K562 (cell line): ENCODE results near the gene ITPR2. TPM values are rescaled to one million over a fixed set of nuclear protein-coding genes. Genes with fewer than 3 reads are reported as not detected.

Source experiments
- CTCFL ChIP-seq: IDR thresholded peaks from 2 replicates; pipeline ENCODE4 v1.6.1; 2011; ENCODE audit warnings: borderline replicate concordance, low read depth, mild to moderate bottlenecking, moderate library complexity, low read length; ENCODE audit not compliant: insufficient read depth, poor library complexity, severe bottlenecking
- DEAF1 ChIP-seq: fragments of 450-650 bp; formaldehyde crosslinking; IDR thresholded peaks from 2 replicates; pipeline ENCODE4 v1.4.0; 2020; ENCODE audit warnings: mild to moderate bottlenecking, moderate library complexity
- MAFF ChIP-seq: IDR thresholded peaks from 2 replicates; pipeline ENCODE4 v1.6.1; 2012; ENCODE audit warnings: low read length, improper control_type of control experiment
- MEIS2 ChIP-seq: fragments of 450-650 bp; IDR thresholded peaks from 2 replicates; pipeline ENCODE4 v1.6.1; 2014; ENCODE audit warnings: mild to moderate bottlenecking; ENCODE audit not compliant: partially characterized antibody
- REST ChIP-seq, 2 experiments: fragments of 450-650 bp; formaldehyde crosslinking in 1 of 2; IDR thresholded peaks; 2 replicates each; pipeline versions ENCODE4 v1.4.0 to v1.6.1; 2014 to 2020; ENCODE audit warnings: mild to moderate bottlenecking in 2 of 2, borderline replicate concordance in 1 of 2, low read depth in 1 of 2
- SIN3A ChIP-seq, 2 experiments: fragments of 150-350 bp in 1 of 2; IDR thresholded peaks; 2 replicates each; pipeline ENCODE4 v1.6.1; 2011 to 2016; ENCODE audit warnings: borderline replicate concordance in 2 of 2, low read depth in 2 of 2, low read length in 2 of 2, mild to moderate bottlenecking in 2 of 2, moderate library complexity in 2 of 2; ENCODE audit not compliant: control insufficient read depth in 1 of 2
- SMC3 ChIP-seq: conservative IDR thresholded peaks from 2 replicates; pipeline ENCODE4 v1.6.1; 2011; ENCODE audit warnings: low read depth, low read length, improper control_type of control experiment; ENCODE audit not compliant: insufficient read depth
- ZBTB5 ChIP-seq: fragments of 450-650 bp; IDR thresholded peaks from 2 replicates; pipeline ENCODE4 v1.6.1; 2017; ENCODE audit warnings: antibody characterized with exemption
- ZNF740 ChIP-seq, 3 experiments: fragments of 200-800 bp in 1 of 3; sonication (Bioruptor generic) in 1 of 3; sonication (generic) in 1 of 3; formaldehyde crosslinking in 1 of 3; IDR thresholded peaks; 2 replicates each; pipeline versions ENCODE4 v1.6.1 to v1.8.0; 2016 to 2022; ENCODE audit warnings: mild to moderate bottlenecking in 2 of 3, missing compliant biosample characterization in 2 of 3, missing genetic modification characterization in 2 of 3, missing genetic modification reagents in 1 of 3
- polyA plus RNA-seq, 8 experiments: library from polyadenylated mRNA; depleted of rRNA in 4 of 8; stranded (reverse) in 5 of 8; unstranded in 3 of 8; fragments of >200 nt; fragmentation: Nextera tagmentation in 2 of 8; fragmentation: Illumina TruSeq in 1 of 8; extraction: Ambion mirVana in 2 of 8; extraction: Trizol in 1 of 8; gene quantifications; 2 replicates each; pipeline versions ENCODE4 v1.2.1 to v1.2.3, GENCODE V29; 2011 to 2014; ENCODE audit warnings: inconsistent platforms in 1 of 8, missing spikeins in 1 of 8
- total RNA-seq, 7 experiments: library from RNA; depleted of rRNA in 6 of 7; stranded (reverse); fragments of >200 nt in 6 of 7; fragmentation: Illumina TruSeq in 2 of 7; extraction: Trizol in 2 of 7; gene quantifications; 2 replicates each; pipeline versions ENCODE4 v1.2.1 to v1.2.3, GENCODE V29; 2011 to 2021; ENCODE audit warnings: low replicate concordance in 1 of 7

Gene ITPR2
- total and polyA plus RNA-seq, 9 of the 15 experiments (the other 6 are each of a cell fraction or from before 2014, with no cell fraction given) = 0.21 to 3.3 (median 0.95) TPM

GRCh38 chr12:26853303-26854030, 20.5 kb upstream of the ITPR2 start (continued):
- TF ChIP-seq ZNF740 (CRISPR knock-in tag; IDR thresholded peaks at IDR 0.05) (no peak), ZNF740 (tag; IDR thresholded peaks at IDR 0.05) (no peak), DEAF1 (CRISPR knock-in tag) (peak; percentile 58), MAFF (no peak), CTCFL (peak; percentile 18), REST (IDR thresholded peaks at IDR 0.05; ENCODE audit: borderline replicate concordance) (peak; percentile 79; the same call in 1 of the 2 replicates), REST (CRISPR knock-in tag; IDR thresholded peaks at IDR 0.05; ENCODE audit: low read depth) (no peak), MEIS2 (no peak), SMC3 (peak; percentile 79), ZBTB5 (no peak), SIN3A (IDR thresholded peaks at IDR 0.05; ENCODE audit: borderline replicate concordance in 2 of 2, control insufficient read depth in 1 of 2, low read depth in 2 of 2, low read length in 2 of 2) (no peak)
